GM12865 (cell line): ENCODE results near the gene FBXO4.

Experiments used
- DNase-seq: peaks from one replicate; pipeline ENCODE4 v3.0.0; 2010; ENCODE audit warnings: low read depth
- H3K4me3 ChIP-seq: 2 replicates; pipeline ENCODE4 v1.5.1; 2011; ENCODE audit warnings: mild to moderate bottlenecking, low read depth, low read length, control low read depth
- CTCF ChIP-seq: IDR thresholded peaks from 2 replicates; pipeline ENCODE4 v1.5.1; 2011; ENCODE audit warnings: low read length, control low read depth, low read depth, inconsistent platforms; ENCODE audit not compliant: insufficient read depth; ENCODE audit errors: missing control alignments

The FBXO4 gene

DNA sequence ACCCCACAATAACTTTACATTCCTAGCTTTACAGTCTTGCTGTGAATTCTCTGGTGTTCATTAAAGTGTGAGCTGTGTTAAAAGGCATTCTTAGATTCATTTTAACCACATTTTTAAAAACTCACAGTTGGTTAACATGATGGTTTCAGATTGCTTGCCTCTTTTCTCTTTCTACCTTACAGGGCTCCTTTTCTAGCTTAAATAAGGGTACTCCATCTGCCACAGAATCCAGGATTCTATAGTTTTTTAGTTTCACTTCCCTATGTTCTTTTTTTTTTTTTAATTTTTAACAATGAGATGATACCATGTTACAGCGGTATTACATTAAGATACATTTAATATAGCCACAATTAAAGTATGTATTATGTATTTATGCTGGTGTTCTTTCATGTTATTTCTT, 3.9 kb upstream of the FBXO4 start:
- DNase-seq: no peak
- no peak overlapping the region for H3K4me3 ChIP-seq
- TF ChIP-seq CTCF: no peak

GRCh38 chr5:41921874-41922273, 3.2 kb upstream of the FBXO4 start:
- no peak for TF ChIP-seq CTCF
- H3K4me3 ChIP-seq: no peak overlapping the region
- no peak for DNase-seq

DNA sequence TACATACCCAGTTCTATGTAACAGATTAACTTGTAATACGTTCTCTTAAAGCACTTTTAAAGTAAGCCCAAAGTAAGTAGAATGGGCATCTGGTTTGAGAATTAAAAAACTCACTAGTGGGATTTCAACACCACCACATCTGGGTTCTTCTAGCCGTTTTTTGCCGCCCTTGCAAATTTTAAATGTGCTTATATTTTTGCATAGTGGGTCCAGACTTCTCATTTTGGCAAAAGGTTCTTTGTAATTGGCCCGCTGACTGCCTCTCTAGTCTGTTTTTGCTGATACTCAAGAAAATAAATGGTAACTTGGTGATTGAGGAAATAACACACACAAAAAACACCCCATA, 582 bp upstream of the FBXO4 start:
- H3K4me3 ChIP-seq: peak overlapping the region; percentile 99
- DNase-seq: no peak
- TF ChIP-seq CTCF: no peak

DNA sequence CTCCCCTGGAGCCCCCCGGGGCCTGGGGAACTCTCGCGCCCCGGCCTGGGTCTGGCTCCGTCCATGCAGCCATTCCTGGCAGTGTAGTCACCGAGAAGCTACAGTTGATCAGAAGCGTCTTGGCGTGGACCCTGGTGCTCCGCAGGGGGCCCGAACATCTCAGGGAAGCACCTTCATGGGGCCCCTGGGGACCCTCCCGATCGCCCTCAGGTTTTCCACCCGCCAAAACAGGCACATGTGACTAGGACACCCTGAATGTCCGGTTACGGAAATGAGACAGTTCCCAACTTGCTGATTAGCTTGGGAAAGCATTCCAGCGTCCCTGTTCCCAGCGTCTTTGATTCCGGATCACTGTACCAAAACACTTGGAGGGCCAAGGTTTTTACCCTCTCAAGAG, 472 bp downstream of the FBXO4 start:
- peak overlapping the region; percentile 99 for H3K4me3 ChIP-seq
- DNase-seq: peak; percentile 52
- TF ChIP-seq CTCF: no peak

- TF ChIP-seq CTCF: no peak
- DNase-seq: no peak
- H3K4me3 ChIP-seq: no peak overlapping the region
These were observed 2.5 kb downstream of the FBXO4 start for GRCh38 chr5:41927604-41928003.

DNA sequence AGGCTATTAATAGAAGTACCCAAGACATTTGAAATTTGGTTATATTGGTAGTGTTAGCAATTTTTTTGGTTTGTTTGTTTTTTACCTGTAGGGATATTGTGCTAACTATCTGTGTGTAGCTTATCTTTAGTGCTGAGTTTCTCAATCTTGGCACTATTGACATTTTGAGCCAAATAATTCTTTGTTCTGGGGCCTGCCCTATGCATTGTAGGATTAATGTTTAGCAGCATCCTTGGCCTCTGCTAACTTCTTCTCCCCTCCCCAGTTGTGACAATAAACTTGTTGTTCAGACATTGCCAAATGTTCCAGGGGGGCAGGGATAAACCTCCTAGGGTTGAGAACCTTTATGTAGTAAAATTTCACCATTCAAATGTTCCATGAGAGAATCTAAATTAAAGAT, 4.0 kb downstream of the FBXO4 start:
- TF ChIP-seq CTCF: no peak
- DNase-seq: no peak
- no peak overlapping the region for H3K4me3 ChIP-seq

GRCh38 chr5:41932770-41933169, 7.7 kb downstream of the FBXO4 start:
- no peak for TF ChIP-seq CTCF
- no peak for DNase-seq
- no peak overlapping the region for H3K4me3 ChIP-seq
